Omental fat pad (tissue), 4 donors: ENCODE results near the gene HSPB3. TPM values are rescaled to one million over a fixed set of nuclear protein-coding genes. Genes with fewer than 3 reads are reported as not detected.

Experiments
- ATAC-seq: fragments of 150-250 bp; one replicate; pipeline ENCODE4 v1.9.1; 2016; ENCODE audit warnings: mild to moderate bottlenecking, moderate library complexity; ENCODE audit not compliant: low FRiP score
- DNase-seq: peaks from one replicate; pipeline ENCODE4 v3.0.0-alpha.2; 2019; ENCODE audit warnings: low spot score
- CTCF ChIP-seq, 3 donors: fragments of 450-650 bp; IDR thresholded peaks; one replicate each; pipeline ENCODE4 v1.5.1; 2016 to 2017; ENCODE audit warnings: antibody characterized with exemption in 3 of 3, mild to moderate bottlenecking in 3 of 3, moderate library complexity in 2 of 3
- total RNA-seq, 4 donors: library from RNA; depleted of rRNA; stranded (reverse); fragments of >200 nt; gene quantifications; one replicate each; pipeline ENCODE4 v1.1.0, GENCODE V29; 2016

Gene HSPB3
- total RNA-seq, 4 donors from 2014 or later = not detected

GRCh38 chr5:54491326-54491725 is 35.8 kb downstream of the HSPB3 start:
- TF ChIP-seq CTCF (IDR thresholded peaks at IDR 0.05) = no peak
- ATAC-seq (no peak), DNase-seq (no peak)

- no peak for TF ChIP-seq CTCF (IDR thresholded peaks at IDR 0.05)
- ATAC-seq (no peak), DNase-seq (no peak)
Observed at GRCh38 chr5:54492178-54492577, 36.7 kb downstream of the HSPB3 start.

- DNase-seq = no peak
- no peak for TF ChIP-seq CTCF (IDR thresholded peaks at IDR 0.05)
- no peak for ATAC-seq
Observed at GRCh38 chr5:54495027-54495426, 39.5 kb downstream of the HSPB3 start.

Other genes with a start within 250 kb of the HSPB3 start
- gene ARL15, start 145.1 kb upstream of the HSPB3 start, total RNA-seq = 10 to 100 TPM; 18.9 to 39.2 (median 29.9) TPM
- 10 to 100 TPM; 21.9 to 53.9 (median 31.1) TPM for gene SNX18, start 62.1 kb downstream of the HSPB3 start, total RNA-seq